ENCODE measurements around the gene PCP4. TPM values are rescaled to one million over a fixed set of nuclear protein-coding genes. Genes with fewer than 3 reads are reported as not detected.
"Not testable (repeated sequence)": the region's sequence is repeated elsewhere in the genome, so short reads cannot be mapped to it uniquely, and the experiment has no call there.

The PCP4 gene
- total RNA-seq, 2 experiments from 2014 or later, result not detected

GRCh38 chr21:39873687-39874086, 6.4 kb downstream of the PCP4 start:
- ChIA-PET POLR2A (interaction anchor here (0.5 kb wide), 1 partner anchor 666 kb away, joined by 5 read pairs; no protein-coding TSS in a partner anchor), CTCF (no interaction called here)
- Mint-ChIP-seq H3K27me3 (ENCODE audit: low read depth) (no peaks in the 10 kb centered on the region), H3K9me3 (ENCODE audit: insufficient read depth) (no peaks in the 10 kb centered on the region), H3K4me1 (ENCODE audit: low read depth) (no peaks in the 10 kb centered on the region), H3K27ac (no peak overlapping the region), H3K36me3 (ENCODE audit: low read depth) (no peaks in the 10 kb centered on the region), H3K4me3 (no peak overlapping the region)
- ATAC-seq, result no peak
- no peak for DNase-seq

GRCh38 chr21:39874206-39874605, 7.0 kb downstream of the PCP4 start:
- ATAC-seq (no peak), DNase-seq (no peak)
- ChIA-PET CTCF (no interaction called here), POLR2A (interaction anchor here (0.5 to 0.7 kb wide), 2 partner anchors 14 to 665 kb away, joined by 3 to 5 read pairs; no protein-coding TSS in a partner anchor)
- no peaks in the 10 kb centered on the region for H3K9me3 Mint-ChIP-seq (ENCODE audit: insufficient read depth)
- H3K36me3 Mint-ChIP-seq (ENCODE audit: low read depth), result no peaks in the 10 kb centered on the region
- H3K4me1 Mint-ChIP-seq (ENCODE audit: low read depth), result no peaks in the 10 kb centered on the region
- no peak overlapping the region for H3K27ac Mint-ChIP-seq
- H3K27me3 Mint-ChIP-seq (ENCODE audit: low read depth), result no peaks in the 10 kb centered on the region
- H3K4me3 Mint-ChIP-seq, result no peak overlapping the region

GRCh38 chr21:39874759-39875158, 7.5 kb downstream of the PCP4 start:
- Mint-ChIP-seq H3K4me1 (ENCODE audit: low read depth) (no peaks in the 10 kb centered on the region), H3K4me3 (no peak overlapping the region), H3K9me3 (ENCODE audit: insufficient read depth) (no peaks in the 10 kb centered on the region), H3K27me3 (ENCODE audit: low read depth) (no peaks in the 10 kb centered on the region), H3K36me3 (ENCODE audit: low read depth) (no peaks in the 10 kb centered on the region), H3K27ac (no peak overlapping the region)
- DNase-seq (no peak), ATAC-seq (no peak)
- ChIA-PET POLR2A (interaction anchor here (0.7 kb wide), 1 partner anchor 15 kb away, joined by 3 read pairs; no protein-coding TSS in a partner anchor), CTCF (no interaction called here)

GRCh38 chr21:39881661-39882060, 14.4 kb downstream of the PCP4 start:
- ChIA-PET CTCF (no interaction called here), POLR2A (no interaction called here)

GRCh38 chr21:39882151-39882838, 15.1 kb downstream of the PCP4 start:
- Mint-ChIP-seq H3K36me3 (ENCODE audit: low read depth) (no peaks in the 10 kb centered on the region), H3K9me3 (ENCODE audit: insufficient read depth) (no peaks in the 10 kb centered on the region), H3K27me3 (ENCODE audit: low read depth) (no peaks in the 10 kb centered on the region), H3K27ac (no peak overlapping the region), H3K4me3 (no peak overlapping the region), H3K4me1 (ENCODE audit: low read depth) (no peaks in the 10 kb centered on the region)
- ATAC-seq, result no peak
- ChIA-PET POLR2A (no interaction called here), CTCF (no interaction called here)
- no peak for DNase-seq

More at GRCh38 chr21:39881661-39882060, 14.4 kb downstream of the PCP4 start:
- Mint-ChIP-seq H3K27me3 (ENCODE audit: low read depth) (no peaks in the 10 kb centered on the region), H3K27ac (no peak overlapping the region), H3K9me3 (ENCODE audit: insufficient read depth) (no peaks in the 10 kb centered on the region), H3K4me3 (no peak overlapping the region), H3K4me1 (ENCODE audit: low read depth) (no peaks in the 10 kb centered on the region), H3K36me3 (ENCODE audit: low read depth) (no peaks in the 10 kb centered on the region)
- ATAC-seq (no peak), DNase-seq (no peak)

GRCh38 chr21:39882839-39883195, 15.6 kb downstream of the PCP4 start:
- Mint-ChIP-seq H3K4me1 (ENCODE audit: low read depth) (no peaks in the 10 kb centered on the region), H3K4me3 (no peak overlapping the region), H3K27me3 (ENCODE audit: low read depth) (no peaks in the 10 kb centered on the region), H3K36me3 (ENCODE audit: low read depth) (no peaks in the 10 kb centered on the region), H3K9me3 (ENCODE audit: insufficient read depth) (no peaks in the 10 kb centered on the region), H3K27ac (no peak overlapping the region)
- ChIA-PET CTCF (no interaction called here), POLR2A (no interaction called here)
- no peak for ATAC-seq
- no peak for DNase-seq

GRCh38 chr21:39885119-39885848, 18.0 kb downstream of the PCP4 start:
- H3K4me3 Mint-ChIP-seq, result no peak overlapping the region
- DNase-seq (no peak), ATAC-seq (no peak)
- no peaks in the 10 kb centered on the region for H3K4me1 Mint-ChIP-seq (ENCODE audit: low read depth)
- no peaks in the 10 kb centered on the region for H3K27me3 Mint-ChIP-seq (ENCODE audit: low read depth)
- ChIA-PET POLR2A (no interaction called here), CTCF (no interaction called here)
- H3K27ac Mint-ChIP-seq, result no peak overlapping the region
- H3K9me3 Mint-ChIP-seq (ENCODE audit: insufficient read depth), result no peaks in the 10 kb centered on the region
- no peaks in the 10 kb centered on the region for H3K36me3 Mint-ChIP-seq (ENCODE audit: low read depth)

GRCh38 chr21:39888848-39889247, 21.6 kb downstream of the PCP4 start:
- Mint-ChIP-seq H3K9me3 (ENCODE audit: insufficient read depth) (no peaks in the 10 kb centered on the region), H3K27me3 (ENCODE audit: low read depth) (no peaks in the 10 kb centered on the region), H3K36me3 (ENCODE audit: low read depth) (no peaks in the 10 kb centered on the region), H3K4me1 (ENCODE audit: low read depth) (no peaks in the 10 kb centered on the region), H3K4me3 (no peak overlapping the region), H3K27ac (no peak overlapping the region)
- POLR2A ChIA-PET, result no interaction called here
- CTCF ChIA-PET, result no interaction called here
- no peak for ATAC-seq
- no peak for DNase-seq

- Mint-ChIP-seq H3K9me3 (ENCODE audit: insufficient read depth) (no peaks in the 10 kb centered on the region), H3K4me3 (no peak overlapping the region), H3K27me3 (ENCODE audit: low read depth) (no peaks in the 10 kb centered on the region), H3K4me1 (ENCODE audit: low read depth) (no peaks in the 10 kb centered on the region), H3K36me3 (ENCODE audit: low read depth) (no peaks in the 10 kb centered on the region), H3K27ac (no peak overlapping the region)
- ATAC-seq, result no peak
- ChIA-PET POLR2A (no interaction called here), CTCF (no interaction called here)
- no peak for DNase-seq
Measured at GRCh38 chr21:39891111-39891510, 23.9 kb downstream of the PCP4 start.

- H3K4me1 Mint-ChIP-seq (ENCODE audit: low read depth); DNase-seq; ATAC-seq; H3K27me3 Mint-ChIP-seq (ENCODE audit: low read depth); CTCF ChIA-PET; H3K4me3 Mint-ChIP-seq; H3K36me3 Mint-ChIP-seq (ENCODE audit: low read depth); POLR2A ChIA-PET; H3K27ac Mint-ChIP-seq; H3K9me3 Mint-ChIP-seq (ENCODE audit: insufficient read depth): not testable (repeated sequence)
Measured at GRCh38 chr21:39891863-39892262, 24.6 kb downstream of the PCP4 start.

- no peaks in the 10 kb centered on the region for H3K4me1 Mint-ChIP-seq (ENCODE audit: low read depth)
- POLR2A ChIA-PET, result no interaction called here
- no peaks in the 10 kb centered on the region for H3K9me3 Mint-ChIP-seq (ENCODE audit: insufficient read depth)
- DNase-seq (no peak), ATAC-seq (no peak)
- no peaks in the 10 kb centered on the region for H3K27me3 Mint-ChIP-seq (ENCODE audit: low read depth)
- H3K36me3 Mint-ChIP-seq (ENCODE audit: low read depth), result no peaks in the 10 kb centered on the region
- CTCF ChIA-PET, result no interaction called here
- no peak overlapping the region for H3K4me3 Mint-ChIP-seq
- H3K27ac Mint-ChIP-seq, result no peak overlapping the region
Measured at GRCh38 chr21:39900491-39900890, 33.3 kb downstream of the PCP4 start.

GRCh38 chr21:39900911-39901310, 33.7 kb downstream of the PCP4 start:
- Mint-ChIP-seq H3K27ac (no peak overlapping the region), H3K9me3 (ENCODE audit: insufficient read depth) (no peaks in the 10 kb centered on the region), H3K4me3 (no peak overlapping the region), H3K4me1 (ENCODE audit: low read depth) (no peaks in the 10 kb centered on the region), H3K36me3 (ENCODE audit: low read depth) (no peaks in the 10 kb centered on the region), H3K27me3 (ENCODE audit: low read depth) (no peaks in the 10 kb centered on the region)
- ChIA-PET POLR2A (no interaction called here), CTCF (no interaction called here)
- DNase-seq, result no peak
- no peak for ATAC-seq

- ChIA-PET CTCF (no interaction called here), POLR2A (no interaction called here)
- Mint-ChIP-seq H3K27me3 (ENCODE audit: low read depth) (no peaks in the 10 kb centered on the region), H3K27ac (no peak overlapping the region), H3K9me3 (ENCODE audit: insufficient read depth) (no peaks in the 10 kb centered on the region), H3K4me3 (no peak overlapping the region), H3K36me3 (ENCODE audit: low read depth) (no peaks in the 10 kb centered on the region), H3K4me1 (ENCODE audit: low read depth) (no peaks in the 10 kb centered on the region)
- ATAC-seq (no peak), DNase-seq (no peak)
Measured at GRCh38 chr21:39902986-39903385, 35.7 kb downstream of the PCP4 start.

Measured in activated CD8-positive, alpha-beta T cell treated with anti-CD3 and anti-CD28 coated beads, Interleukin-2, amount 10 ng/mL, durations not matched to agents 7 days and 5 days (primary cell).